ENCODE measurements around the gene TSPAN4. TPM values are rescaled to one million over a fixed set of nuclear protein-coding genes. Genes with fewer than 3 reads are reported as not detected.
A peak's percentile ranks its signal among the peaks of the same experiment; 100 is the strongest.

The TSPAN4 gene
- total and polyA plus RNA-seq, 2 of the 13 experiments (the other 11 are each of a cell fraction or from before 2014, with no cell fraction given), result 31.7 to 68.3 TPM

GRCh38 chr11:819129-819931, 23.3 kb upstream of the TSPAN4 start (continued):
- TF ChIP-seq CBFB (CRISPR knock-in tag; IDR thresholded peaks at IDR 0.05), result no peak
- no peak; the same call in 1 of the 2 replicates for TF ChIP-seq ZBTB7B (CRISPR knock-in tag; IDR thresholded peaks at IDR 0.05)
- TF ChIP-seq IRF1 (CRISPR knock-in tag; IDR thresholded peaks at IDR 0.05; ENCODE audit: low read depth), result no peak
- TF ChIP-seq ZNF766 (CRISPR knock-in tag; IDR thresholded peaks at IDR 0.05; ENCODE audit: borderline replicate concordance), result no peak
- TF ChIP-seq RFX1 (IDR thresholded peaks at IDR 0.05), result no peak
- no peak for TF ChIP-seq ZBTB8A (CRISPR knock-in tag; IDR thresholded peaks at IDR 0.05; ENCODE audit: borderline replicate concordance, low read depth)
- TF ChIP-seq THRA (CRISPR knock-in tag; IDR thresholded peaks at IDR 0.05; ENCODE audit: borderline replicate concordance), result no peak; the same call in 1 of the 2 replicates
- no peak for TF ChIP-seq ZNF501 (CRISPR knock-in tag; IDR thresholded peaks at IDR 0.05)
- no peak for TF ChIP-seq PLSCR1 (CRISPR knock-in tag; IDR thresholded peaks at IDR 0.05; ENCODE audit: borderline replicate concordance)
- TF ChIP-seq TIGD3 (CRISPR knock-in tag; IDR thresholded peaks at IDR 0.05; ENCODE audit: borderline replicate concordance), result no peak
- TF ChIP-seq BCLAF1 (IDR thresholded peaks at IDR 0.05), result no peak
- no peak; the same call in 1 of the 2 replicates for TF ChIP-seq ZNF580 (CRISPR knock-in tag; IDR thresholded peaks at IDR 0.05; ENCODE audit: borderline replicate concordance, low read depth)
- 0 out of 2 replicates have a peak, but pooled peaks have one; percentile 61 for TF ChIP-seq ZNF749 (CRISPR knock-in tag; IDR thresholded peaks at IDR 0.05; ENCODE audit: borderline replicate concordance)
- TF ChIP-seq GLI4 (CRISPR knock-in tag; IDR thresholded peaks at IDR 0.05; ENCODE audit: borderline replicate concordance), result no peak
- no peak for TF ChIP-seq GRHL1 (CRISPR knock-in tag; conservative IDR thresholded peaks at IDR 0.05)
- TF ChIP-seq PHB2 (IDR thresholded peaks at IDR 0.05; ENCODE audit: partially characterized antibody), result no peak
- TF ChIP-seq ZBTB2 (CRISPR knock-in tag; IDR thresholded peaks at IDR 0.05; ENCODE audit: low read depth), result no peak
